ENCODE measurements around the gene COMMD6.

COMMD6 gene

GRCh38 chr13:75482070-75482819 lies 55.4 kb downstream of the COMMD6 start, which contains the start of gene TBC1D4:
Gene TBC1D4 (minus strand): TSS chr13:75482169. CDS start chr13:75481767, 402 bp downstream.
- peak; percentile 54 for DNase-seq (ENCODE audit: low spot score)

GRCh38 chr13:75481176-75482069 lies 56.2 kb downstream of the COMMD6 start:
- DNase-seq (ENCODE audit: low spot score), result no peak

GRCh38 chr13:75480671-75481175 lies 56.9 kb downstream of the COMMD6 start:
- no peak for DNase-seq (ENCODE audit: low spot score)

DNA sequence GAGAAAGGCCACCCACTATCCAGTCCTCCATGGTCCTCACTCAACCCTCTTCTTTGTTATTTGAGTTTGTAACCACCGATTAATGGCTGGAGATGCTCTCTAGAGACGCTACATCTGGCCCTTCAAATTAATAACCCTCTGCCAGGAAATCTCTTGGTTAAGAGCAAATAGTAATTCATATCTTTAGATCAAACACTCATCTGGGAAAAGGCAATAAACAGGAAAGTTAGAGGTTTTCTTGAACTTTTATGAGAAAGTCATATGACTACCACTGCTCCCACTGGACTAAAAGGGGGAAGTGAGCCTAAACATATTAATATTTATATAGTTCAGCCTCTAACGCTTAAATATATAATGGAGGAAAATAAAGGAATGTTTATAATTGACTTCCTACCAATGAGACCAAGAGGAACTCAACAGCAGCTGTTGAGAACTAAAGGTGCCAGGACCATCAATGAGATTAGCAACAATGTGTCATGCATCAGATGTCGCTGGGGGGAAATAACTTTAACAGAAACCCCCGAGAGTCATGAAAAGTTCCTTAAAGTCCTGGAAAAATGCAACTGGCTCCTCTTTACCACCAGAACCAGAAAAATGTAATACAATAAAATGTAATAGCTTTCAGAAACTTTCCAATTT lies 58.4 kb downstream of the COMMD6 start:
- no peak for DNase-seq (ENCODE audit: low spot score)

GRCh38 chr13:75478659-75479058 lies 59.0 kb downstream of the COMMD6 start:
- no peak for DNase-seq (ENCODE audit: low spot score)
